ENCODE measurements around the gene HOXB3.

The HOXB3 gene

GRCh38 chr17:48626245-48627117, 36.4 kb upstream of the HOXB3 start, which contains the start of gene HOXB9 (continued):
- TF ChIP-seq ZNF302 (tag by site-specific recombination; IDR thresholded peaks at IDR 0.05; ENCODE audit: low read depth) (no peak), ZFP37 (tag by site-specific recombination; IDR thresholded peaks at IDR 0.05) (no peak), PRDM1 (tag by site-specific recombination; IDR thresholded peaks at IDR 0.05) (no peak), ZNF514 (tag by site-specific recombination; IDR thresholded peaks at IDR 0.05) (no peak), ZNF280D (tag by site-specific recombination; IDR thresholded peaks at IDR 0.05) (no peak), ZNF404 (tag by site-specific recombination; IDR thresholded peaks at IDR 0.05) (no peak), ZNF423 (tag by site-specific recombination; IDR thresholded peaks at IDR 0.05) (peak; percentile 78), BCL11A (tag by site-specific recombination; IDR thresholded peaks at IDR 0.05; ENCODE audit: low read depth) (peak; percentile 98), ZBTB6 (tag by site-specific recombination; IDR thresholded peaks at IDR 0.05) (peak; percentile 82), RBAK (tag by site-specific recombination; IDR thresholded peaks at IDR 0.05) (no peak), SCRT2 (tag by site-specific recombination; IDR thresholded peaks at IDR 0.05) (0 out of 2 replicates have a peak, but pooled peaks have one; percentile 26), ZNF132 (tag by site-specific recombination; IDR thresholded peaks at IDR 0.05; ENCODE audit: borderline replicate concordance) (no peak), SALL2 (tag by site-specific recombination; IDR thresholded peaks at IDR 0.05; ENCODE audit: borderline replicate concordance) (no peak), ZNF510 (tag by site-specific recombination; IDR thresholded peaks at IDR 0.05; ENCODE audit: insufficient replicate concordance) (no peak), ZNF544 (tag by site-specific recombination; IDR thresholded peaks at IDR 0.05) (no peak)
- TF ChIP-seq, protein P1, sequence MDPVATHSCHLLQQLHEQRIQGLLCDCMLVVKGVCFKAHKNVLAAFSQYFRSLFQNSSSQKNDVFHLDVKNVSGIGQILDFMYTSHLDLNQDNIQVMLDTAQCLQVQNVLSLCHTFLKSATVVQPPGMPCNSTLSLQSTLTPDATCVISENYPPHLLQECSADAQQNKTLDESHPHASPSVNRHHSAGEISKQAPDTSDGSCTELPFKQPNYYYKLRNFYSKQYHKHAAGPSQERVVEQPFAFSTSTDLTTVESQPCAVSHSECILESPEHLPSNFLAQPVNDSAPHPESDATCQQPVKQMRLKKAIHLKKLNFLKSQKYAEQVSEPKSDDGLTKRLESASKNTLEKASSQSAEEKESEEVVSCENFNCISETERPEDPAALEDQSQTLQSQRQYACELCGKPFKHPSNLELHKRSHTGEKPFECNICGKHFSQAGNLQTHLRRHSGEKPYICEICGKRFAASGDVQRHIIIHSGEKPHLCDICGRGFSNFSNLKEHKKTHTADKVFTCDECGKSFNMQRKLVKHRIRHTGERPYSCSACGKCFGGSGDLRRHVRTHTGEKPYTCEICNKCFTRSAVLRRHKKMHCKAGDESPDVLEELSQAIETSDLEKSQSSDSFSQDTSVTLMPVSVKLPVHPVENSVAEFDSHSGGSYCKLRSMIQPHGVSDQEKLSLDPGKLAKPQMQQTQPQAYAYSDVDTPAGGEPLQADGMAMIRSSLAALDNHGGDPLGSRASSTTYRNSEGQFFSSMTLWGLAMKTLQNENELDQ (tag by site-specific recombination; IDR thresholded peaks at IDR 0.05; ENCODE audit: low read depth): no peak
- TF ChIP-seq, protein P2, sequence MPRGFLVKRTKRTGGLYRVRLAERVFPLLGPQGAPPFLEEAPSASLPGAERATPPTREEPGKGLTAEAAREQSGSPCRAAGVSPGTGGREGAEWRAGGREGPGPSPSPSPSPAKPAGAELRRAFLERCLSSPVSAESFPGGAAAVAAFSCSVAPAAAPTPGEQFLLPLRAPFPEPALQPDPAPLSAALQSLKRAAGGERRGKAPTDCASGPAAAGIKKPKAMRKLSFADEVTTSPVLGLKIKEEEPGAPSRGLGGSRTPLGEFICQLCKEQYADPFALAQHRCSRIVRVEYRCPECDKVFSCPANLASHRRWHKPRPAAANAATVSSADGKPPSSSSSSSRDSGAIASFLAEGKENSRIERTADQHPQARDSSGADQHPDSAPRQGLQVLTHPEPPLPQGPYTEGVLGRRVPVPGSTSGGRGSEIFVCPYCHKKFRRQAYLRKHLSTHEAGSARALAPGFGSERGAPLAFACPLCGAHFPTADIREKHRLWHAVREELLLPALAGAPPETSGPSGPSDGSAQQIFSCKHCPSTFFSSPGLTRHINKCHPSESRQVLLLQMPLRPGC (tag by site-specific recombination; IDR thresholded peaks at IDR 0.05): peak; percentile 70; the same call in 1 of the 2 replicates
- TF ChIP-seq, protein P3, sequence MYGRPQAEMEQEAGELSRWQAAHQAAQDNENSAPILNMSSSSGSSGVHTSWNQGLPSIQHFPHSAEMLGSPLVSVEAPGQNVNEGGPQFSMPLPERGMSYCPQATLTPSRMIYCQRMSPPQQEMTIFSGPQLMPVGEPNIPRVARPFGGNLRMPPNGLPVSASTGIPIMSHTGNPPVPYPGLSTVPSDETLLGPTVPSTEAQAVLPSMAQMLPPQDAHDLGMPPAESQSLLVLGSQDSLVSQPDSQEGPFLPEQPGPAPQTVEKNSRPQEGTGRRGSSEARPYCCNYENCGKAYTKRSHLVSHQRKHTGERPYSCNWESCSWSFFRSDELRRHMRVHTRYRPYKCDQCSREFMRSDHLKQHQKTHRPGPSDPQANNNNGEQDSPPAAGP (tag by site-specific recombination; IDR thresholded peaks at IDR 0.05): peak; percentile 96
- TF ChIP-seq, protein P4, sequence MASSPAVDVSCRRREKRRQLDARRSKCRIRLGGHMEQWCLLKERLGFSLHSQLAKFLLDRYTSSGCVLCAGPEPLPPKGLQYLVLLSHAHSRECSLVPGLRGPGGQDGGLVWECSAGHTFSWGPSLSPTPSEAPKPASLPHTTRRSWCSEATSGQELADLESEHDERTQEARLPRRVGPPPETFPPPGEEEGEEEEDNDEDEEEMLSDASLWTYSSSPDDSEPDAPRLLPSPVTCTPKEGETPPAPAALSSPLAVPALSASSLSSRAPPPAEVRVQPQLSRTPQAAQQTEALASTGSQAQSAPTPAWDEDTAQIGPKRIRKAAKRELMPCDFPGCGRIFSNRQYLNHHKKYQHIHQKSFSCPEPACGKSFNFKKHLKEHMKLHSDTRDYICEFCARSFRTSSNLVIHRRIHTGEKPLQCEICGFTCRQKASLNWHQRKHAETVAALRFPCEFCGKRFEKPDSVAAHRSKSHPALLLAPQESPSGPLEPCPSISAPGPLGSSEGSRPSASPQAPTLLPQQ (tag by site-specific recombination; IDR thresholded peaks at IDR 0.05): peak; percentile 74
- TF ChIP-seq, protein P5, sequence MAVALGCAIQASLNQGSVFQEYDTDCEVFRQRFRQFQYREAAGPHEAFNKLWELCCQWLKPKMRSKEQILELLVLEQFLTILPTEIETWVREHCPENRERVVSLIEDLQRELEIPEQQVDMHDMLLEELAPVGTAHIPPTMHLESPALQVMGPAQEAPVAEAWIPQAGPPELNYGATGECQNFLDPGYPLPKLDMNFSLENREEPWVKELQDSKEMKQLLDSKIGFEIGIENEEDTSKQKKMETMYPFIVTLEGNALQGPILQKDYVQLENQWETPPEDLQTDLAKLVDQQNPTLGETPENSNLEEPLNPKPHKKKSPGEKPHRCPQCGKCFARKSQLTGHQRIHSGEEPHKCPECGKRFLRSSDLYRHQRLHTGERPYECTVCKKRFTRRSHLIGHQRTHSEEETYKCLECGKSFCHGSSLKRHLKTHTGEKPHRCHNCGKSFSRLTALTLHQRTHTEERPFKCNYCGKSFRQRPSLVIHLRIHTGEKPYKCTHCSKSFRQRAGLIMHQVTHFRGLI (tag by site-specific recombination; IDR thresholded peaks at IDR 0.05): peak; percentile 19; the same call in 1 of the 2 replicates
- TF ChIP-seq, protein P6, sequence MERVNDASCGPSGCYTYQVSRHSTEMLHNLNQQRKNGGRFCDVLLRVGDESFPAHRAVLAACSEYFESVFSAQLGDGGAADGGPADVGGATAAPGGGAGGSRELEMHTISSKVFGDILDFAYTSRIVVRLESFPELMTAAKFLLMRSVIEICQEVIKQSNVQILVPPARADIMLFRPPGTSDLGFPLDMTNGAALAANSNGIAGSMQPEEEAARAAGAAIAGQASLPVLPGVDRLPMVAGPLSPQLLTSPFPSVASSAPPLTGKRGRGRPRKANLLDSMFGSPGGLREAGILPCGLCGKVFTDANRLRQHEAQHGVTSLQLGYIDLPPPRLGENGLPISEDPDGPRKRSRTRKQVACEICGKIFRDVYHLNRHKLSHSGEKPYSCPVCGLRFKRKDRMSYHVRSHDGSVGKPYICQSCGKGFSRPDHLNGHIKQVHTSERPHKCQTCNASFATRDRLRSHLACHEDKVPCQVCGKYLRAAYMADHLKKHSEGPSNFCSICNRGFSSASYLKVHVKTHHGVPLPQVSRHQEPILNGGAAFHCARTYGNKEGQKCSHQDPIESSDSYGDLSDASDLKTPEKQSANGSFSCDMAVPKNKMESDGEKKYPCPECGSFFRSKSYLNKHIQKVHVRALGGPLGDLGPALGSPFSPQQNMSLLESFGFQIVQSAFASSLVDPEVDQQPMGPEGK (tag by site-specific recombination; IDR thresholded peaks at IDR 0.05): peak; percentile 100

Data from HEK293 (cell line).